HEK293T (cell line): Measurements from ENCODE around the gene KCND3.

Experiments
- CTCF ChIA-PET: fragments of 350-600 bp; formaldehyde crosslinking; extraction: SDS; loops from one replicate; lab custom pipeline; 2021; ENCODE audit warnings: antibody characterized with exemption, inconsistent platforms; lab: Yijun Ruan, JAX
- POLR2A ChIA-PET: fragments of 350-600 bp; formaldehyde crosslinking; extraction: SDS; loops from one replicate; lab custom pipeline; 2020; ENCODE audit warnings: antibody characterized with exemption, inconsistent platforms; lab: Yijun Ruan, JAX
- DNase-seq: peaks from one replicate; pipeline ENCODE4 v3.0.0; 2012; ENCODE audit warnings: mixed read lengths; ENCODE audit errors: extremely low spot score
- ARNT ChIP-seq: fragments of 450-650 bp; IDR thresholded peaks from 2 replicates; pipeline ENCODE4 v1.6.1; 2017; ENCODE audit warnings: mild to moderate bottlenecking
- BHLHE40 ChIP-seq: fragments of 450-650 bp; IDR thresholded peaks from 2 replicates; pipeline ENCODE4 v1.6.1; 2016; ENCODE audit warnings: mild to moderate bottlenecking, moderate library complexity, borderline replicate concordance
- CTBP1 ChIP-seq: fragments of 450-650 bp; IDR thresholded peaks from 2 replicates; pipeline ENCODE4 v1.6.1; 2016; ENCODE audit warnings: borderline replicate concordance
- ELF4 ChIP-seq: fragments of 450-650 bp; IDR thresholded peaks from 2 replicates; pipeline ENCODE4 v1.6.1; 2017; ENCODE audit warnings: antibody characterized with exemption
- FOXA1 ChIP-seq: fragments of 450-650 bp; IDR thresholded peaks from 2 replicates; pipeline ENCODE4 v1.6.1; 2016; ENCODE audit warnings: mild to moderate bottlenecking
- FOXK2 ChIP-seq: fragments of 450-650 bp; IDR thresholded peaks from 2 replicates; pipeline ENCODE4 v1.6.1; 2016; ENCODE audit warnings: mild to moderate bottlenecking
- FOXM1 ChIP-seq: fragments of 450-650 bp; IDR thresholded peaks from 2 replicates; pipeline ENCODE4 v1.6.1; 2017; ENCODE audit warnings: mild to moderate bottlenecking, borderline replicate concordance
- HDGF ChIP-seq: fragments of 450-650 bp; IDR thresholded peaks from 2 replicates; pipeline ENCODE4 v1.6.1; 2017; ENCODE audit warnings: antibody characterized with exemption, borderline replicate concordance
- L3MBTL2 ChIP-seq: fragments of 450-650 bp; conservative IDR thresholded peaks from 2 replicates; pipeline ENCODE4 v1.6.1; 2016; ENCODE audit warnings: mild to moderate bottlenecking
- LEF1 ChIP-seq: fragments of 450-650 bp; IDR thresholded peaks from 2 replicates; pipeline ENCODE4 v1.6.1; 2017; ENCODE audit warnings: mild to moderate bottlenecking, borderline replicate concordance
- NFRKB ChIP-seq: fragments of 450-650 bp; IDR thresholded peaks from 2 replicates; pipeline ENCODE4 v1.6.1; 2016; ENCODE audit warnings: mild to moderate bottlenecking, moderate library complexity
- PKNOX1 ChIP-seq: fragments of 450-650 bp; IDR thresholded peaks from 2 replicates; pipeline ENCODE4 v1.6.1; 2016
- SP1 ChIP-seq: fragments of 450-650 bp; IDR thresholded peaks from 2 replicates; pipeline ENCODE4 v1.6.1; 2017
- SUZ12 ChIP-seq: fragments of 450-650 bp; IDR thresholded peaks from 2 replicates; pipeline ENCODE4 v1.6.1; 2016; ENCODE audit warnings: mild to moderate bottlenecking
- TARDBP ChIP-seq: fragments of 450-650 bp; IDR thresholded peaks from 2 replicates; pipeline ENCODE4 v1.6.1; 2016
- ZNF384 ChIP-seq: fragments of 450-650 bp; IDR thresholded peaks from 2 replicates; pipeline ENCODE4 v1.6.1; 2016

KCND3 gene

GRCh38 chr1:112026501-112026900 is 37.0 kb upstream of the KCND3 start:
- no peak for DNase-seq
- CTCF ChIA-PET, result no interaction called here
- no peak for TF ChIP-seq TARDBP
- no peak for TF ChIP-seq HDGF
- no peak for TF ChIP-seq FOXA1
- no peak for TF ChIP-seq LEF1
- TF ChIP-seq PKNOX1, result no peak
- no peak for TF ChIP-seq SUZ12
- no peak for TF ChIP-seq CTBP1
- no peak for TF ChIP-seq FOXK2
- no peak for TF ChIP-seq ARNT
- no peak for TF ChIP-seq L3MBTL2
- no peak for TF ChIP-seq ZNF384
- no peak for TF ChIP-seq ELF4
- POLR2A ChIA-PET, result no interaction called here

- ChIA-PET CTCF (no interaction called here), POLR2A (no interaction called here)
- DNase-seq, result no peak
- TF ChIP-seq SP1 (no peak), HDGF (no peak), CTBP1 (no peak), TARDBP (no peak), SUZ12 (no peak), L3MBTL2 (no peak), NFRKB (no peak), BHLHE40 (no peak), ELF4 (no peak), ZNF384 (no peak), FOXA1 (no peak)
Observed at GRCh38 chr1:112026016-112026415, 36.5 kb upstream of the KCND3 start.

GRCh38 chr1:112021263-112021662 is 31.8 kb upstream of the KCND3 start:
- POLR2A ChIA-PET, result no interaction called here
- CTCF ChIA-PET, result no interaction called here
- TF ChIP-seq CTBP1, result no peak
- TF ChIP-seq NFRKB, result no peak
- no peak for TF ChIP-seq ZNF384
- no peak for TF ChIP-seq FOXM1
- no peak for TF ChIP-seq L3MBTL2
- TF ChIP-seq TARDBP, result no peak
- TF ChIP-seq FOXK2, result no peak
- no peak for TF ChIP-seq ARNT
- TF ChIP-seq ELF4, result no peak
- TF ChIP-seq LEF1, result no peak
- no peak for TF ChIP-seq HDGF
- DNase-seq, result no peak

- CTCF ChIA-PET, result no interaction called here
Observed at GRCh38 chr1:112017183-112017582, 27.7 kb upstream of the KCND3 start.

GRCh38 chr1:112012823-112013222 is 23.4 kb upstream of the KCND3 start:
- DNase-seq, result no peak
- ChIA-PET CTCF (no interaction called here), POLR2A (no interaction called here)
- TF ChIP-seq CTBP1 (no peak), FOXK2 (no peak), SUZ12 (no peak), HDGF (no peak), SP1 (no peak), L3MBTL2 (no peak), FOXM1 (no peak), FOXA1 (no peak), BHLHE40 (no peak), NFRKB (no peak), ZNF384 (no peak), TARDBP (no peak), ARNT (no peak), PKNOX1 (no peak), LEF1 (no peak)

More at GRCh38 chr1:112017183-112017582, 27.7 kb upstream of the KCND3 start:
- no peak for TF ChIP-seq HDGF
- TF ChIP-seq FOXA1, result no peak
- no peak for TF ChIP-seq L3MBTL2
- TF ChIP-seq ZNF384, result no peak
- TF ChIP-seq LEF1, result no peak
- TF ChIP-seq ARNT, result no peak
- no peak for TF ChIP-seq NFRKB
- TF ChIP-seq ELF4, result no peak
- TF ChIP-seq SP1, result no peak
- no peak for TF ChIP-seq CTBP1
- POLR2A ChIA-PET, result no interaction called here
- no peak for DNase-seq

GRCh38 chr1:112011202-112011601 is 21.7 kb upstream of the KCND3 start:
- ChIA-PET POLR2A (no interaction called here), CTCF (no interaction called here)
- DNase-seq, result no peak
- no peak for TF ChIP-seq FOXA1
- no peak for TF ChIP-seq ZNF384
- no peak for TF ChIP-seq HDGF
- no peak for TF ChIP-seq FOXM1
- no peak for TF ChIP-seq SP1
- no peak for TF ChIP-seq NFRKB
- TF ChIP-seq BHLHE40, result no peak
- TF ChIP-seq SUZ12, result no peak
- no peak for TF ChIP-seq ARNT
- TF ChIP-seq PKNOX1, result no peak
- no peak for TF ChIP-seq ELF4
- no peak for TF ChIP-seq TARDBP
